HepG2 (cell line): ENCODE data around the gene NLRP11. TPM values are rescaled to one million over a fixed set of nuclear protein-coding genes. Genes with fewer than 3 reads are reported as not detected.

ENCODE experiments used
- ATAC-seq: fragments of 200-7000 bp; cut with Tn5 transposase; 3 replicates; pipeline ENCODE4 v1.9.1; 2020; ENCODE audit warnings: mild to moderate bottlenecking, moderate library complexity
- BruUV-seq: library from RNA; stranded (reverse); fragments of 400-500 nt; replicated peaks from 2 replicates; lab custom pipeline; 2021; lab: Mats Ljungman, UMichigan
- CTCF ChIA-PET: fragments of 300-600 bp; formaldehyde crosslinking; extraction: SDS; loops from one replicate; lab custom pipeline; 2021; ENCODE audit warnings: low total read pairs, inconsistent platforms, low intra/inter-chr PET ratio; lab: Yijun Ruan, JAX
- POLR2A ChIA-PET: fragments of 350-600 bp; sonication (Branson Sonifier 250); formaldehyde crosslinking; loops from one replicate; lab custom pipeline; 2020; ENCODE audit warnings: antibody characterized with exemption, inconsistent platforms; lab: Yijun Ruan, JAX
- DNase-seq: peaks from one replicate; pipeline ENCODE4 v3.0.0-alpha.2; 2015; ENCODE audit warnings: low spot score
- FAIRE-seq: peaks from 3 replicates; lab custom pipeline; 2011; peaks lifted over from hg19 to GRCh38; lab: Jason Lieb, UNC
- H2AFZ ChIP-seq: one replicate; pipeline ENCODE4 v1.6.1; 2011; ENCODE audit warnings: low read length, inconsistent platforms
- H3K27ac ChIP-seq: fragments of 300-600 bp; 3 replicates; pipeline ENCODE4 v1.8.0; 2011; ENCODE audit warnings: mixed run types, mild to moderate bottlenecking, mixed read lengths, low read length, inconsistent platforms; ENCODE audit not compliant: insufficient read depth; ENCODE audit errors: extremely low read length
- H3K27me3 ChIP-seq, 2 experiments: fragments of 200-600 bp in 1 of 2; 2 replicates in 1 of 2; 3 replicates in 1 of 2; pipeline versions ENCODE4 v1.6.0 to v1.8.0; 2011; ENCODE audit warnings: low read length in 2 of 2, mild to moderate bottlenecking in 2 of 2, moderate library complexity in 2 of 2, inconsistent platforms in 1 of 2; ENCODE audit not compliant: insufficient read depth in 2 of 2, control insufficient read depth in 1 of 2
- H3K36me3 ChIP-seq, 2 experiments: fragments of 200-600 bp in 1 of 2; replicated peaks in 1 of 2; 2 replicates in 1 of 2; 3 replicates in 1 of 2; pipeline versions ENCODE4 v1.5.1 to v1.8.0; 2011; ENCODE audit warnings: low read length in 2 of 2, inconsistent platforms in 1 of 2; ENCODE audit not compliant: insufficient read depth in 2 of 2, control insufficient read depth in 1 of 2
- H3K4me1 ChIP-seq: 2 replicates; pipeline ENCODE4 v1.5.1; 2012; ENCODE audit warnings: low read length, inconsistent platforms; ENCODE audit not compliant: insufficient read depth
- H3K4me2 ChIP-seq: 2 replicates; pipeline ENCODE4 v1.6.0; 2011; ENCODE audit warnings: low read depth, low read length, inconsistent platforms
- H3K4me3 ChIP-seq, 3 experiments: fragments of 200-600 bp in 1 of 3; sonication (generic), shearing (Covaris generic) in 1 of 3; replicated peaks in 1 of 3; 2 replicates each; pipeline ENCODE4 v1.5.1; 2011 to 2016; ENCODE audit warnings: low read length in 3 of 3, inconsistent platforms in 2 of 3, low read depth in 2 of 3, mild to moderate bottlenecking in 2 of 3, control low read depth in 1 of 3, mixed read lengths in 1 of 3; ENCODE audit not compliant: insufficient read depth in 1 of 3
- H3K79me2 ChIP-seq: one replicate; pipeline ENCODE4 v1.6.1; 2011; ENCODE audit warnings: low read length, inconsistent platforms; ENCODE audit not compliant: insufficient read depth
- H3K9ac ChIP-seq: 2 replicates; pipeline ENCODE4 v1.6.0; 2011; ENCODE audit warnings: mild to moderate bottlenecking, low read depth, low read length, inconsistent platforms; ENCODE audit not compliant: insufficient read depth
- H3K9me3 ChIP-seq: 2 replicates; pipeline ENCODE4 v1.5.1; 2012; ENCODE audit warnings: mild to moderate bottlenecking, low read length
- H4K20me1 ChIP-seq: 2 replicates; pipeline ENCODE4 v1.6.0; 2011; ENCODE audit warnings: inconsistent platforms, mild to moderate bottlenecking, low read length, moderate library complexity; ENCODE audit not compliant: insufficient read depth
- AKNA ChIP-seq: sonication (generic); formaldehyde crosslinking; IDR thresholded peaks from 2 replicates; pipeline ENCODE4 v1.4.0; 2020; ENCODE audit warnings: missing genetic modification reagents, borderline replicate concordance
- ARNT2 ChIP-seq: sonication (generic); formaldehyde crosslinking; IDR thresholded peaks from 2 replicates; pipeline ENCODE4 v1.8.0; 2022; ENCODE audit warnings: mild to moderate bottlenecking, low read depth, missing genetic modification reagents, moderate library complexity
- ATF4 ChIP-seq, 2 experiments: fragments of 450-650 bp in 1 of 2; sonication (generic) in 1 of 2; formaldehyde crosslinking; IDR thresholded peaks; 2 replicates each; pipeline versions ENCODE4 v1.5.0 to v1.8.0; 2020 to 2022; ENCODE audit warnings: mild to moderate bottlenecking in 1 of 2, missing genetic modification reagents in 1 of 2
- CREM ChIP-seq, 2 experiments: sonication (generic) in 1 of 2; formaldehyde crosslinking in 1 of 2; IDR thresholded peaks; 2 replicates each; pipeline versions ENCODE4 v1.4.0 to v1.6.1; 2016 to 2020; ENCODE audit warnings: antibody characterized with exemption in 1 of 2, mild to moderate bottlenecking in 1 of 2, missing genetic modification reagents in 1 of 2
- E2F2 ChIP-seq: sonication (generic); formaldehyde crosslinking; IDR thresholded peaks from 2 replicates; pipeline ENCODE4 v1.4.0; 2020; ENCODE audit warnings: missing genetic modification reagents, borderline replicate concordance
- MAFF ChIP-seq: IDR thresholded peaks from 2 replicates; pipeline ENCODE4 v1.6.1; 2011; ENCODE audit warnings: low read depth, low read length, improper control_type of control experiment
- MAFK ChIP-seq, 2 experiments: IDR thresholded peaks in 1 of 2; conservative IDR thresholded peaks in 1 of 2; 2 replicates each; pipeline ENCODE4 v1.6.1; 2011; ENCODE audit warnings: improper control_type of control experiment in 2 of 2, low read length in 2 of 2
- MED13 ChIP-seq: sonication (generic); formaldehyde crosslinking; IDR thresholded peaks from 2 replicates; pipeline ENCODE4 v1.5.0; 2020; ENCODE audit warnings: missing genetic modification reagents
- NBN ChIP-seq: fragments of 450-650 bp; conservative IDR thresholded peaks from 2 replicates; pipeline ENCODE4 v1.6.1; 2017
- SIN3A ChIP-seq: IDR thresholded peaks from 2 replicates; pipeline ENCODE4 v1.6.1; 2011; ENCODE audit warnings: low read depth, mild to moderate bottlenecking, control low read depth, low read length, borderline replicate concordance
- ZBTB7B ChIP-seq: sonication (generic); formaldehyde crosslinking; IDR thresholded peaks from 2 replicates; pipeline ENCODE4 v1.4.0; 2020; ENCODE audit warnings: missing genetic modification reagents
- ZFY ChIP-seq: sonication (generic); formaldehyde crosslinking; IDR thresholded peaks from 2 replicates; pipeline ENCODE4 v1.4.0; 2020; ENCODE audit warnings: missing genetic modification reagents
- ZGPAT ChIP-seq: IDR thresholded peaks from 2 replicates; pipeline ENCODE4 v1.6.1; 2016; ENCODE audit warnings: mild to moderate bottlenecking
- ZNF607 ChIP-seq: sonication (generic); formaldehyde crosslinking; IDR thresholded peaks from 2 replicates; pipeline ENCODE4 v1.5.1; 2020; ENCODE audit warnings: missing genetic modification reagents, mild to moderate bottlenecking, borderline replicate concordance
- ZNF713 ChIP-seq: sonication (generic); formaldehyde crosslinking; IDR thresholded peaks from 2 replicates; pipeline ENCODE4 v1.4.0; 2020; ENCODE audit warnings: mild to moderate bottlenecking, missing genetic modification reagents
- WGBS: methylation state at CpG from one replicate; pipeline ENCODE4 v1.1.6; 2017; ENCODE audit warnings: low lambda C conversion rate; 5-methylcytosine and 5-hydroxymethylcytosine counted together
- in situ Hi-C: cut with HindIII; loops from 2 replicates; pipeline ENCODE4 v1.10.0; 2017; ENCODE audit warnings: low pct_unique_long_range_greater_than_20kb; ENCODE audit not compliant: extremely low pct_ligation_motif_present
- intact Hi-C: fragments of 100-400 bp; cut with micrococcal nuclease; formaldehyde crosslinking; loops from one replicate; pipeline ENCODE4 v1.10.0; 2022; ENCODE audit not compliant: unreplicated experiment
- polyA plus RNA-seq, 8 experiments: library from polyadenylated mRNA; depleted of rRNA in 3 of 8; stranded (reverse) in 7 of 8; unstranded in 1 of 8; fragments of >200 nt; fragmentation: Illumina TruSeq in 4 of 8; extraction: Trizol in 4 of 8; gene quantifications; 2 replicates each; pipeline versions ENCODE4 v1.2.1 to v1.2.3, GENCODE V29; 2011 to 2016; ENCODE audit warnings: low read depth in 4 of 8, missing spikeins in 1 of 8, mixed read lengths in 1 of 8; ENCODE audit not compliant: insufficient read depth in 1 of 8
- total RNA-seq, 5 experiments: library from RNA; depleted of rRNA; stranded (reverse); fragments of >200 nt; fragmentation: Illumina TruSeq; extraction: Trizol; gene quantifications; 2 replicates each; pipeline ENCODE4 v1.2.3, GENCODE V29; 2016; ENCODE audit warnings: low read depth in 1 of 5

NLRP11 gene
- total and polyA plus RNA-seq, 2 of the 13 experiments (the other 11 are each of a cell fraction or from before 2014, with no cell fraction given), result 0.02 TPM; not detected in 1

- Histone ChIP-seq H3K27me3 (peaks cover 0 to 9% of the 10 kb centered on the region in 2 experiments; a peak in 2 of 5 replicates), H3K4me2 (no peak overlapping the region), H3K27ac (no peak overlapping the region), H3K9me3 (no peaks in the 10 kb centered on the region), H2AFZ (no peak overlapping the region), H3K36me3 (no peaks in the 10 kb centered on the region), H3K4me1 (no peaks in the 10 kb centered on the region), H3K9ac (no peak overlapping the region), H3K79me2 (no peaks in the 10 kb centered on the region)
- no peak for DNase-seq
- ATAC-seq, result no peak
- FAIRE-seq, result no peak
- WGBS, result 15% methylated on average over 5 of the region's 5 CpGs
- no TSS peak for BruUV-seq
- in situ Hi-C loops, result no loop called here
- POLR2A ChIA-PET, result no interaction called here
- TF ChIP-seq ZFY (CRISPR knock-in tag) (no peak), ZGPAT (CRISPR knock-in tag) (no peak), MAFK (conservative IDR thresholded peaks at IDR 0.05 in 1 of 2, IDR thresholded peaks at IDR 0.05 in 1 of 2; ENCODE audit: low read length in 2 of 2) (peak in 1 of 2 experiments; percentile 12; a peak in 1 of 4 replicates), ZBTB7B (CRISPR knock-in tag) (no peak), AKNA (CRISPR knock-in tag) (no peak), NBN (no peak), ATF4 (CRISPR knock-in tag; IDR thresholded peaks at IDR 0.05) (peak in 1 of 2 experiments; percentile 43; a peak in 1 of 4 replicates), CREM (IDR thresholded peaks at IDR 0.05) (no peak), CREM (CRISPR knock-in tag; IDR thresholded peaks at IDR 0.05) (no peak), ZNF713 (CRISPR knock-in tag) (no peak), MAFF (0 out of 2 replicates have a peak, but pooled peaks have one; percentile 8), E2F2 (no peak), MED13 (no peak), ZNF607 (no peak), SIN3A (no peak), ARNT2 (CRISPR knock-in tag) (no peak)
- TF ChIP-seq, all 625 proteins: peak for 3
- intact Hi-C loops, result no loop called here
- CTCF ChIA-PET, result no interaction called here
- Histone ChIP-seq H4K20me1 (no peaks in the 10 kb centered on the region), H3K4me3 (no peak overlapping the region)
These were observed 1.1 kb downstream of the NLRP11 start for GRCh38 chr19:55830656-55831055.
